NCI-H128 (cell line): Measurements from ENCODE around the gene OBSL1.
A peak's percentile ranks its signal among the peaks of the same experiment; 100 is the strongest.

ENCODE experiments used
- DNase-seq: peaks from one replicate; lab custom pipeline; 2025; ENCODE audit not compliant: unreplicated experiment; lab: John Stamatoyannopoulos, UW

The OBSL1 gene

GRCh38 chr2:219552382-219553167, 18.8 kb downstream of the OBSL1 start:
- DNase-seq, result peak; percentile 71

DNA sequence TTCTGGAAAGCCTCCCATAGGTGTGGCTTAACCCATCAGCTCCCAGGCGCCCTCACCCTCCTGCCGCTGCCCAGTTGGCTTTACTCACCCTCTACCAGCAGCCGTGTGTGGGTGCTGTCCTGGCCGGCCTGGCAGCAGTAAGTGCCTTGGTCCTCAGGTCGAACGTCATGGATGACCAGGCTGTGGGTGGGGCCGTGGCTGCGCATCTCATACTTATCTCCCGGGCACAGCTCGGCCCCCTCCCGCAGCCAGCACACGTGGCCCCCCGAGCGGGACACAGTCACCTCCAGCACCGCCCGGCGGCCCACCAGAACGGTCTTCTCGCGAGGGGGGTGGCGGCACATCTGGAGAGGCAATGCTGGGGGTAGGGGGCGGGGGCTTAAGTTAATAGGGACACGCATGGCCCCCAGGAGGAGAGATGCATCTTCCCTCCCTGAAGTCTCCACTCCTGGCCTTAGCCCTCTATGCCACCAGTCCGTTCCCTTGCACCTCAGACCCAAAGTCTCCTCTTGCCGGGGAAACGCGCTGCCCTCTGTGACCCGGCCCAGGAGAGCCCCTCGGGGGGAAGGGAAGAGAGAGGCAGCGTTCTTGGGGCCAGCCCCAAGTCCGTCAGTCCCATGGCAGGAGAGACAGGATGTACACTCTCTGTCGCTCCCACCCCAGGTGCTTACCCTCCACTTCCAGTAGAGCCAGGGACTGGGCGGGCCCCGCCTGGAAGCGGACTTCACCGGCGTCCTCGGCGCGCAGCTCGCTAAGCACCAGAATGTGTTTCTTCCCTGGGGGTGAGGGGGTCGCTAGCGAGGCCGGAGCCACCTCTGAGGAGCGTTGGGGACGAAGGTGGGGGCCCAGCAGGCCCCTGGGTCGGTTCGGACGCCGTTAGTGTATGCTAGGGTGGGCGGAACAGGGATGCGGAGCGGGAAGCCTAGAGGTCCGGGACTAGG, 19.6 kb downstream of the OBSL1 start:
- no peak for DNase-seq

GRCh38 chr2:219549619-219550018, 21.7 kb downstream of the OBSL1 start:
- no peak for DNase-seq

- no peak for DNase-seq
Observed at GRCh38 chr2:219548990-219549389, 22.3 kb downstream of the OBSL1 start.

DNA sequence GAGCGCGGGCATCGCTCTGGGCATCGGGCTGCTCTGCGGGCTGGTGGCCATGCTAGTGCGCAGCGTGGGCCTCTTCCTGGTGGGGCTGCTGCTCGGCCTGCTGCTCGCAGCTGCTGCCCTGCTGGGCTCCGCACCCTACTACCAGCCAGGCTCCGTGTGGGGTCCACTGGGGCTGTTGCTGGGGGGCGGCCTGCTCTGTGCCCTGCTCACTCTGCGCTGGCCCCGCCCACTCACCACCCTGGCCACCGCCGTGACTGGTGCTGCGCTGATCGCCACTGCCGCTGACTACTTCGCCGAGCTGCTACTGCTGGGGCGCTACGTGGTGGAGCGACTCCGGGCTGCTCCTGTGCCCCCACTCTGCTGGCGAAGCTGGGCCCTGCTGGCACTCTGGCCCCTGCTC, 23.7 kb downstream of the OBSL1 start:
- no peak for DNase-seq

DNA sequence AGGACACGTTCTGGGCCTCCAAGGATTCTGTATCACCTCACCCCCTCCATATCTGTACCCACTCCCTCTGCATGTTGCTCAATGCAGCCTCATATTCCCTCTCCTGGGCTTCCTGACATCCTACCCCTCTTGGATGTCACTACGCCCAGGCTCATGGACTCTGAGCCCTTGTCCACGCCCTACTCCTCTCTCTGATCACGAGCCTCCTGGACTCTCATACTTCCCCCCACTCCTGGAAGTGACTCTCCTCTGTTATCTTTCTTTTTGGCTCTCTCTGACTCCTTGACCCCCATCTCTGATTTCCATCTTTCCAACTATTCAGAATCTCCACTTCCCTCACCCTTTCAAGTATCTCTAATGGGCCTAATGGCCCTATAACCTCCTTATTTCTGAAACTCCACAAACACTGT, 25.4 kb downstream of the OBSL1 start:
- DNase-seq, result no peak

GRCh38 chr2:219545295-219545942, 25.9 kb downstream of the OBSL1 start:
- DNase-seq, result no peak

DNA sequence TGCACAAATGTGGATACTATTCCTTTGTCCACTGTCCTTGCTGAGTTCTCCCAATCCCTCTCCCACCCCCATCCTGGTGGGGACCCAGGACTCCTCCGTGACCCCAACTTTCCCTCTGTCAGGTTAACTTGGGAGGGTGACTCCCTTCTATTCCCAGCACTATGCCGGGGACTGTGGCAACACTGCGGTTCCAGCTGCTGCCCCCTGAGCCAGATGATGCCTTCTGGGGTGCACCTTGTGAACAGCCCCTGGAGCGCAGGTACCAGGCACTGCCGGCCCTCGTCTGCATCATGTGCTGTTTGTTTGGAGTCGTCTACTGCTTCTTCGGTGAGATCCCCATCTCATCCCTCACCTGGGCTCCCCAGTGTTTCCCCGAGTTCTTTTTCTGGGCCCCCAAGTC, 26.8 kb downstream of the OBSL1 start:
- no peak for DNase-seq

GRCh38 chr2:219543596-219544358, 27.6 kb downstream of the OBSL1 start, which contains the start of the genes CHPF and TMEM198:
TSS of gene CHPF (minus strand) at chr2:219543809. CDS start at chr2:219543538, 271 bp downstream.
TSS of gene TMEM198 (plus strand) at chr2:219544028. CDS start at chr2:219544728, 700 bp downstream.
- DNase-seq, result peak; percentile 91

GRCh38 chr2:219542931-219543595, 28.3 kb downstream of the OBSL1 start:
- no peak for DNase-seq

GRCh38 chr2:219541611-219542180, 29.6 kb downstream of the OBSL1 start:
- DNase-seq, result peak; percentile 56

GRCh38 chr2:219540784-219541504, 30.4 kb downstream of the OBSL1 start:
- no peak for DNase-seq

GRCh38 chr2:219539926-219540678, 31.2 kb downstream of the OBSL1 start:
- DNase-seq, result no peak

GRCh38 chr2:219538956-219539788, 32.2 kb downstream of the OBSL1 start:
- DNase-seq, result no peak

GRCh38 chr2:219538504-219538951, 32.8 kb downstream of the OBSL1 start:
- DNase-seq, result no peak

- DNase-seq, result no peak
Observed at GRCh38 chr2:219537657-219538488, 33.5 kb downstream of the OBSL1 start.
